OCI-LY3 (cell line): ENCODE data around the gene DYRK3.

Experiments
- CTCF ChIP-seq: fragments of 200-600, 300-600 bp; sonication (generic); IDR thresholded peaks from 2 replicates; pipeline ENCODE4 v1.5.1; 2014; ENCODE audit warnings: antibody characterized with exemption, low read length, low read depth
- EZH2phosphoT487 ChIP-seq: fragments of 200-600 bp; shearing (Covaris generic); IDR thresholded peaks from 2 replicates; pipeline ENCODE4 v1.6.1; 2018; ENCODE audit warnings: antibody characterized with exemption, mixed run types, low read depth

DNA sequence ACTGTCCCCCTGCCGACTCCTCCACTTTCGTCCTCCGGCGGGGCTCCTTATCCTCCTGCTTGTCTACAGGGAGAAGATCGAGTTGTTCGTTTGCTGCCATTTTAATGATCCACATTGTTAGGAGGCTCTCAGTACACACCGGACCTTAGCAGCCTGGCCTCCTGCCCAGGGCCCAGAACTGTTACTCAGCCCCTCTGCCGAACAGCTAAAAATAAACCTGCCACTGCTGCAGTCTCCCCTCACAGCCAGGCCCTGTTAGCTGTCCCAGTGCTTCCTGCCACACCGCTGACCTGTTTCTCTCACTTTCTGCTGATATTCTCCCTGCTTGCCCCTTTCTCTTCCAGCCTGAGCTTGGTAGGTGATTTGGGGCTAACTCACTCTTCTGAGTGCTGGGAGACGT is 57.7 kb downstream of the DYRK3 start:
- TF ChIP-seq CTCF (no peak), EZH2phosphoT487 (no peak)
